ENCODE data around the gene SKAP1.

SKAP1 gene

DNA sequence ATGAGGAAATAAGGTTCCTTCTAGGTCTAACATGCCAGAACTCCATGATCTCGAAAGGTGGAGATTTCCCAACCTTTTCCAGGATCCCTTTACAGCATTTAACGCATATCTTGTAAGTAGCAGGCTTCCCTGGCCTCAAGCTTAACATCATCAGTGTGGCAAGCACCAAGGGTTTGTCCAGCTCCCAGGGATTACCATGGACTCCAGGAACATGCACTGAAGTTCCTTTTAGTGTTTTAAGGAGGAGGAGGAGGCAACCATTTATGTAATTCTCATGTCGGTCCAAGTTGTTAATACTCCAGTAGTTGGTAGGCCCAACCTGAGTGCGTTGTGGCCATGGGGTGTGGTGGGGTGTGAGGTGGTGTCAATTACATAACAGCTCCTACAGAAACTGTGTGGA is 11.8 kb upstream of the SKAP1 start:
- no peak overlapping the region for H3K27ac ChIP-seq
- POLR2A ChIA-PET (ENCODE audit: low non-redundant PET), result no interaction called here
- CTCF ChIA-PET, result interaction anchor here (0.6 kb wide), 1 partner anchor 133 kb away, joined by 4 read pairs; no protein-coding TSS in a partner anchor
- DNase-seq (ENCODE audit: low spot score), result no peak
- TF ChIP-seq, protein P1, sequence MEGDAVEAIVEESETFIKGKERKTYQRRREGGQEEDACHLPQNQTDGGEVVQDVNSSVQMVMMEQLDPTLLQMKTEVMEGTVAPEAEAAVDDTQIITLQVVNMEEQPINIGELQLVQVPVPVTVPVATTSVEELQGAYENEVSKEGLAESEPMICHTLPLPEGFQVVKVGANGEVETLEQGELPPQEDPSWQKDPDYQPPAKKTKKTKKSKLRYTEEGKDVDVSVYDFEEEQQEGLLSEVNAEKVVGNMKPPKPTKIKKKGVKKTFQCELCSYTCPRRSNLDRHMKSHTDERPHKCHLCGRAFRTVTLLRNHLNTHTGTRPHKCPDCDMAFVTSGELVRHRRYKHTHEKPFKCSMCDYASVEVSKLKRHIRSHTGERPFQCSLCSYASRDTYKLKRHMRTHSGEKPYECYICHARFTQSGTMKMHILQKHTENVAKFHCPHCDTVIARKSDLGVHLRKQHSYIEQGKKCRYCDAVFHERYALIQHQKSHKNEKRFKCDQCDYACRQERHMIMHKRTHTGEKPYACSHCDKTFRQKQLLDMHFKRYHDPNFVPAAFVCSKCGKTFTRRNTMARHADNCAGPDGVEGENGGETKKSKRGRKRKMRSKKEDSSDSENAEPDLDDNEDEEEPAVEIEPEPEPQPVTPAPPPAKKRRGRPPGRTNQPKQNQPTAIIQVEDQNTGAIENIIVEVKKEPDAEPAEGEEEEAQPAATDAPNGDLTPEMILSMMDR (conservative IDR thresholded peaks at IDR 0.05; ENCODE audit: low read depth), result no peak

DNA sequence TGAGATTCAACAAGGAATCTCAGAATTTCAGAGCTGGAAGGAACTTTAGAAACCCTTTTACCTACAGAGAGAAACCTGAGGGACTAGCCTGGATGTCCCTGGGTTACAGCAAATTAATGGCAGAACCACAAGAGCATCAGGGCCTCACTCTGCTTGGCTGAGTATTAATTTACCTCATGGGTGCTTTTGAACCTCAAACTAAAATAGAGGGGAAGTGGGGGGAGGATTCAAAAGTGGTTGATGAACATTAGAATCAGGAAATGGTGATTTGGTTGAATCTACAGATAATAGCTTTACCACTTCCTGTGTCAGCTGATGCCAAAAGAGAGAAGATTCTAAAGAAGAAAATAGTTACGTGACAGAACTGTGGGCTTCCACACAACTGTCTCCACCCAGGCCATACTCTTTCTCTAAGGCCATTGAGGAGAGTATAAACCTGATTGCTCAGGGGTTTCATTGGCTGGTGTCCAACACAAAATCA is 11.3 kb upstream of the SKAP1 start:
- POLR2A ChIA-PET (ENCODE audit: low non-redundant PET), result no interaction called here
- H3K27ac ChIP-seq, result no peak overlapping the region
- TF ChIP-seq, protein P1 (conservative IDR thresholded peaks at IDR 0.05; ENCODE audit: low read depth), result no peak
- DNase-seq (ENCODE audit: low spot score), result no peak
- CTCF ChIA-PET, result no interaction called here

- no peak overlapping the region for H3K27ac ChIP-seq
- TF ChIP-seq, protein P1 (conservative IDR thresholded peaks at IDR 0.05; ENCODE audit: low read depth), result no peak
- ChIA-PET CTCF (interaction anchor here (0.6 kb wide), 1 partner anchor 419 kb away, joined by 4 read pairs; no protein-coding TSS in a partner anchor), POLR2A (ENCODE audit: low non-redundant PET) (no interaction called here)
- no peak for DNase-seq (ENCODE audit: low spot score)
These were observed 10.7 kb upstream of the SKAP1 start for GRCh38 chr17:48440669-48441068.

- POLR2A ChIA-PET (ENCODE audit: low non-redundant PET), result no interaction called here
- CTCF ChIA-PET, result interaction anchor here (0.5 to 0.6 kb wide), 2 partner anchors 171 to 418 kb away, joined by 3 to 4 read pairs; no protein-coding TSS in a partner anchor
- no peak for DNase-seq (ENCODE audit: low spot score)
- TF ChIP-seq, protein P1 (conservative IDR thresholded peaks at IDR 0.05; ENCODE audit: low read depth), result no peak
- no peak overlapping the region for H3K27ac ChIP-seq
These were observed 10.0 kb upstream of the SKAP1 start for GRCh38 chr17:48439875-48440505.

DNA sequence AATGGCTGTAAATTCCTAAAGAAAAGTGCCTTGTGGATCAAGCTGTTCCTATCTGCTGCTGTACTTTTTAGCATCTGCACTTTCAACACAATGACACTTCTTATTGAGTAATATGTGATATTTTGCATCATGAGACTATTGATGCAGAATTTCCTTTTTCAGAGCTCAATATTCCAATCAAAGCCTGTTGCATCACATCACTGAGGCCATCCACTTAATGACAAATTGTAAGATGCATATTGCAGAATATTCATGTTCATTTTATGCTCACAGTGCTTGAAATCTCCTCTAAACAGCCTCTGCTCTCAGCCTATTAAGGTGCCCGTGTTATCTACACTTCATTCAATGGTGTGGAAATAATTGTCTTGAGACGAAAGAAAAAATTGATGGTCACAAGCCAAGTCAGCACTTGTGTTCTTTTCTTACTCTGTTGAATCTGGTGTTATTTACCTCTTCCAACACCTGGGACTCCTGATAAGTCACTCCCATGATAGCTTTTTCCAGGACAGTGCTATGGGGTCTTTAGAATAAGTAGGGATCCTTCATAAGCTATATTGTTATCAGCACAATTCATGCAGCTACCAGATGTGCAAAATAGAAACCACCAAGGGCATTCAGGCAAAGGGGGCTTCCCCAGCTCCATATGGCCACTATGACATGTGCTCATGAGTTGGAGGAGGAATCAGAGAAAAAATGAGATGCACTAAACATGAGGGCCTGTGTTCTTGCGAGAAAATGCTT is 9.3 kb upstream of the SKAP1 start:
- POLR2A ChIA-PET (ENCODE audit: low non-redundant PET), result no interaction called here
- no peak for DNase-seq (ENCODE audit: low spot score)
- TF ChIP-seq, protein P1 (conservative IDR thresholded peaks at IDR 0.05; ENCODE audit: low read depth), result no peak
- H3K27ac ChIP-seq, result no peak overlapping the region
- CTCF ChIA-PET, result interaction anchor here (0.5 kb wide), 1 partner anchor 170 kb away, joined by 3 read pairs; no protein-coding TSS in a partner anchor

DNA sequence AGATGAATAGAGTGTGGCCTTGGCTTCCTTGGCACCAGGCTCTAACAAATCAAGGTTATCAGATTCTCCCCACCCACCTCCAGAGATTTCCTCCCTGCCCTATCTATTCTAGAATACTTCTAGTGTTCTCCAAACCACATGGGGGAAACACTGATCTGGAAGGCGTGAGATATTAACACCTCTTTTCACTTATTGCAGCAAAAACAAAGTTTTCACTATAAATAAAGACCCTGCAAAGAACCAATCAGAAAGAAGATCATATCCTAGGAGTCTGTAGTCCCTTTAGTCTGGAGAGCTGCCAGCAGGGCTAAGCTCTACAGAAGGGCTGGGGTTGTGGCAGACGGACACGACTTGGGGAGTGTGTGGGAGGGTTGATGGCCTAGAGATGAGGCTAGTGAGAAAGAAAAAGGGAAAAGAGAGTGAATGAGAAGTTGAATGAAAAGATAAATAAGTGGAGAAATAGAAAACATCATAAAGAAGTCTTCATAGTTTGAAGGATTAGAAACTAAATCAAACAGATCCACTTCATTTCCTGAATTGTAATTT is 8.6 kb upstream of the SKAP1 start:
- DNase-seq (ENCODE audit: low spot score), result no peak
- ChIA-PET POLR2A (ENCODE audit: low non-redundant PET) (no interaction called here), CTCF (interaction anchor here (0.6 kb wide), 1 partner anchor 76 kb away, joined by 3 read pairs; no protein-coding TSS in a partner anchor)
- TF ChIP-seq, protein P1 (conservative IDR thresholded peaks at IDR 0.05; ENCODE audit: low read depth), result no peak
- no peak overlapping the region for H3K27ac ChIP-seq

Data from RWPE1 (cell line).